HG02678 (cell line): ENCODE measurements around the gene DGCR8.
A peak's percentile ranks its signal among the peaks of the same experiment; 100 is the strongest.

Experiments used
- ATAC-seq: cut with Tn5 transposase; IDR thresholded peaks from one replicate; pipeline ENCODE4 v1.9.1; 2021; ENCODE audit warnings: mild to moderate bottlenecking, moderate library complexity; ENCODE audit not compliant: unreplicated experiment

DGCR8 gene

DNA sequence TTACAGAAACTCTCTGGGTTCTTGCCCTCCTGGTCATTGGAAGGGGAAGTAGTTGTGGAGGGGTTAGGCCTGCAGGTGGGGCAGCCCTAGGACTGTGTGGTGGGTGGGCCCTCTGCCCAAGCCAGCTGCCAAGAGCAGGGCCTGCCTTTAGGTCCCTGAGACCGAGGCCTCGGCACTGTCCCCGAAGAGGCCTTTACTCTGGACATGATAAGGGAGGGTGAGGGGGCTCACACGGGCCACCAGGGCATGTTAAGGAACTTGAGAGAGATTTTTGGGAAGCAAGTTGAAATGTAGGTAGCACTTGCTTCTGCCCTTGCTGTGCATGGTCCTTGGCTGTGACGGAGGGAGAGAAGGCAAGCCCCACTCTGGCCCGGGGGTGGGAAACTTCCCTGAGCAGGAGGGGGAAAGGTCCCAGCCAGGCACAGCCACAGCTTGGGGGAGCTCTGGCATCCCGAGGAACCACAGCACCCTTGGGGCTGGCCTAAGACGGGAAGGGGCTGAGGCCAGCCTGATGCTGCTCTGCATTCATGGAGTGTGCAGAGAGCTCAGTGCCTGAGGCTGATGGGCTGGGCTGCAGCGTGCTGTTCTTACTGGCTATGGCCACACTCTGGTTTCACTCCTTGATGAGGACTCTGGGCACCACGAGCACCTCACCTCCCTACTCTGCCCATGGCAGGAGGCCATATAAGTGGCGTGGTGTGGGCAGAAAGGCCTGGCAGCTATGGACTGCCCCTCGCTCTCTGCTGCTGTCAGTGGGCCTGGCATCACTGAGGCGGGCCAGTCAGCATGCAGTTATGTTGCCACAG is 28.1 kb downstream of the DGCR8 start:
- no peak for ATAC-seq

GRCh38 chr22:20108757-20109230 is 28.8 kb downstream of the DGCR8 start:
- no peak for ATAC-seq

DNA sequence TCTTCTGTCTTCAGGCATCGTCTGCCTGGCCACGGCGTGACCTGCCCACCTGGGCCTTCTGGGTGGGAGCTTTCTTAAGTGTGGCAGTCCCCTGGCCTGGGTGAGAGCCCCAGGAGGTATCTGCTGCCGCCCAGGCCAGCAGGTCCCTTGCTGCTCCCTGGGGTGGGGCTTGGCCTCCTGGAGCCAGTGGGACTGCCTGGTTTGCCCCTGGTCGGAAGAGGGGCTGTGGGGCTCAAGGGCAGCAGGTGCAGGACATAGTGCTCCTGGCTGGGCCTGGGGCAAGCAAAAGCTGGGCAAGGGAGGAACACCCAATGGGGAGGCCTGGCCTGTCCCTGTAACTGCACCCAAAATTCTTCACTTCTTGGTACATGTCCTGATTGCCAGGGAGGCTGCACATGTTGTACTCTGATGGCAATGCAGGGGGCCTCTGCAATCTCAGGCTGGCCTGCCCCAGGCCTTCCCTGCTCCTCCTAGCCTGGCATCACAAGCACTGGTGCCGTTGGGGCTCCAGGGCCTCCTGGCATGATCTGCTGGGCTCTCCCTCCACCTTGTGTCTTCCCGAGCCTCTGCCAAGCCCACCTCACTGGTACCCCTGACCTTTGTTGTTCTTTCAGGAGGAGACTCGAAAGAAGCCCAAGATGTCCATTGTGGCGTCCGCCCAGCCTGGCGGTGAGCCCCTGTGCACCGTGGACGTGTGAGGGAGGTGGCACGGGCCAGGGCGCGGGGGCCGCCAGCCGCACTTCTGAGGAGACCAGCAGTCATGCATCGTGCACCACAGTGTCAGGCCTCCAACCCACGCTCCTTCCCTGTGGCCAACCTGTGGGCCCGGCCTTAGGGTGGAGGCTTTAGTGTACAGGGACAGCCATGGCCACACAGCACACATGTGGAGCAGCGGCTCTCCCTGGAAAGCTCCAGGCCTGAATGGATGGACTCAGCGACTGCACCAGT is 29.6 kb downstream of the DGCR8 start:
- ATAC-seq, result no peak

DNA sequence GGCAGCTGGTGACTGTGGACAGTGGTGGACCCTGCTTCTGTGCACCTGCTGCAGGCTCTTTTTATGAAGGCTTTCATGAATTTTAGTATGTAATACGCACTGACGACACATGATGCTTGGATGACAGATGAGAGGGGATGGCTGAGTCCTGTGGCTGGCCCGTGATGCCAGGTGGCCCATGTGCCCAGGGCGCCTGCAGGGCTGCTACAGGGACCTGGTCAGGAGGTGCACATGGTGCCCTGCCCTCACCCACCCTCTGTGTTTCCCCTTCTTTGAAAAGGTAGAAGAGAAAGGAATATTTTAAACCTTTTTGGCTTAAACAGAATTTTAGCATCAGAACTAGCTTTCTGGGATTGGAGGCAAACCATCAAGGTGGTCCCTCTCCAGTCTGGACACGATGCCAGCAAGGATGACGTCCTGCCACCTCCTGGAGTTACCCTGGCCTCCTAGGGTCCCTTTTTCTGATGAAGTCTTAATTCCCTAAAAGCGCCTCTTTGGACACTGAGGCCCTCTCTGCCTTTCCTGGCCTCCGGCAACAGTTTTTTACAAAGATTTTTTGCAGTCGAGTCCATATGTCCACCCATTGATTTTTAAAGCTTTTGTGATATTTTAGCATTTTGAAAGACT is 30.4 kb downstream of the DGCR8 start:
- no peak for ATAC-seq

GRCh38 chr22:20111045-20111688 is 31.1 kb downstream of the DGCR8 start:
- no peak for ATAC-seq

DNA sequence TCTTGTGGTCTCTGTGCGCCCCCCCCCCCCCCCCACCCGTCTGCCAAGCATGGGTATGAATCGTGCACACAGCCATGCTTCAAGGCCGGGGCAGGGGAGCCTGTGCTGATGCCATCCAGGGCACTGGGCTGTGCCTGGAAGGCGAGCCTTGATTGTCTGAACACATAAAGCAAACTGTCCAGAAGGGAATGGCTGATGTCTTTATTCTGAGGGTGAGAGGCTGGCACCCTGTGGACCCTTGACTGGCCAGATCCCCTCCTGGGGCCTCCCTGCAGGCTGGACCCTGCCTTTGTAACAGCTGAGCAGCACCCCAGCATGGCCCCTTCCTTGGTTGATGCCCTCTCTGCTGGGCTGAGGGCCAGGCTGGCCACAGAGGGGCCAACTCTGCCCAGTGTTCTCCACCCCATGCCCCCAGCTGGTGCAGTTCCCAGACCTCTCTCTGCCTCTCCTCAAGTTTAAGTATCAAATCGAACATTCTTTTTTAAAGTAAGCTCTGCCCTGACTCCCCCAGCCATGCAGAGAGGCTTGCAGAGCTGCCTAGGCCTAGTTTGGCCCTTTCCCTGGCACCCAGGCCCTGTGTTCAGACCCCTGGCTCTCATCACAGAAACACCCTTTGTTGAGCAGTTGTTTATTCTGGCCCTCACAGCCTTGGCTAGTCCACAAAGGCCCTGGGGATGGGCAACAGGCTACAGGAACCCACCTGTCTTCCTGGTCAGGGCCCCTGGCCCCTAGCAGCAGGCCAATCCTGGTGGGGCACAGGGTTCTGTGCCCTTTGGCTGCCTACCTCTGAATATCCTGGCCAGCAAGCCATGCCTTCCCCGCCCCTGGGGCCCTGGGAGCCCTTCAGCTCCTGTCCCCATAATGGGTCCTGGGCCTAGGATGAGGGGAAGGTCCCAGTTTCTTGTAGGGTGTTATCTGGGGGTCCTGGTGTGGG is 31.9 kb downstream of the DGCR8 start:
- no peak for ATAC-seq

DNA sequence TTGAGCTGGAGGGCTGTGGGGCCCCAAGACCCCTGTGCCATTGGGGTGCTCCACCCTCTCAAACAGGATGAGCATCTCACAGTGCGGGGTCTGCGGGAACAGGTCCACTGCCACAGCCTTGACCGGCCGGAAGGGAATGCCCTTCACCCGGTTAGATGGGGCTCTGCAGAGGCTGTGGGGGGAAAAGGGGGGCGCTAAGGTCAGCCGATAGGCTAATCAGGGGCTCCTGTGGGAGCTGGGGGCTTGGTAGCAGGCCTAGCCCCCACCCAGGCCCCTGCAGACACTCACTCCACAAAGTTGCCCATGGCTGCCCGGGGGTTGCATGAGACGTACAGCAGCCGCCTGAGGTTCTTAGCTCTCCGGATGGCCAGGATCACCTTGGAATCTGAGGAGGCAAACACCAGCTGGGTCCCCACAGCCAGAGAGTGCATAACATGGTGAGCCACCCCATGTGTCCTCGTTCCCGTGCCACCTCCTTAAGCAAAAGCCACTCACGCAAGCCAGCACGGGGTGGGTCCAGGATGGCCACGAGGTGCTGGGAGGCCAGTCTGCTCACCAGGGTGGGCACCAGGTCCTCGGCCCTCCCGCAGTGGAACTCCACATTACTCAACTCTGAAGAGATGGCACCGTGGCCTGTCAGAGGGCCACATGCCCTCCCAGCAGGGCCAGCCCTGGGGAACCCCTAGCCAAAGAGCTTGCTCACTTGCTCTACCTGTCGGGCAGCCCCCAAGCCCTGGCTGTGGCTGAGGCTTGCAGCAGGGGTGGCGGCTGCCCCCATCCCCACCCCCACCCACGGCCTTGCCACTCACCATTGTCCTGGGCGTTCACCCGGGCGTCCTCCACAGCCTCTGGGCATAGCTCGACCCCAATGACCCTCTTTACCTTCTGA is 32.8 kb downstream of the DGCR8 start:
- ATAC-seq, result no peak

- ATAC-seq, result no peak
These were observed 33.7 kb downstream of the DGCR8 start for GRCh38 chr22:20113551-20114310.

DNA sequence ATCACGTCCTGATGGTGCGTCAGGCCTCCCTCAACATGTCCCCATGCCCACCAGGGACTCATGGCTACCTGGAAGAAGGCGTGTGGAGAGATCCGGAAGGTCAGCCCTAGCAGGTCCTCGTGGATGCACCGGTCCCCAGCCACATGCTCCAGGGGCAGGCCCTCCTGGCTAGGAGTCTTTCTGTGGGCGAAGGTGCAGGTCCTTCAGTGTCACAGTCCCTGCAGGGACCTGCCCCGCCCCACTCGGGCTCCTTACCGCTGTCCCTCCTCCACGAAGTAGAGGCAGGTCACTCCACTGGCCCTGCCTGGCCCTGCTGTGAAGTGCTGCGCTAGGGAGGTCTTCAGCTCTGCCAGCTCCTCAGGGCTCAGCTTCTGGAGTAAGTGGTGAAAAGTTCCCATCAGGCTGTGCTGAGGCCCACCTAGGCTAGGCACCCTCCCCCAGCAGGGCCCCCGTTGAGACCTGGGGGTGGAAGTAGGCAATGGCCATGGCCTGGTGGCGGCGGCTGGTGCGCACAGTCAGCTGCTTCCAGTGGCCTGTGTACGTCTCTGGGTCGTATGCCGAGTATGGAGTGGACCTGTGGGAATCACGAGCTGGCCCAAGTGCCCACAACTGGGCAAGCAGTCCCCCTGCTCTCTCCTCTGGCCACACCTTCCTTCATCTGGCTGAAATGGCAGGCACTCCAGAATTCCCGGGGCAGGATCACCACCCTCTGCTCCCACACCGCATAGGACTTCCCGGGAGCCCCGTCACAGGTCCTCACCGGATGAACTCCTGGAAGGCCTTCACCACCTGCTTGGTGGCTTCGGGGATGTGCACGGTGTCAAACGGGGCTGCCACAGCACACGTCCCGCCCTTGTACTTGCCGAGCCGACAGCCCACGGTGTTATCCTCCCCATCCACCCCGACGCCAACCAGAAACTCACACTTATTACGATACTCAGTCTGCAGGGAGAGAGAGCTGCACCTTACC is 34.8 kb downstream of the DGCR8 start:
- no peak for ATAC-seq

- no peak for ATAC-seq
These were observed 35.8 kb downstream of the DGCR8 start, which contains the start of gene RANBP1 for GRCh38 chr22:20115691-20116375. RANBP1 (plus strand) TSS chr22:20116104; CDS start chr22:20116185, 81 bp downstream.

GRCh38 chr22:20116376-20116950 is 36.4 kb downstream of the DGCR8 start:
- ATAC-seq, result no peak

DNA sequence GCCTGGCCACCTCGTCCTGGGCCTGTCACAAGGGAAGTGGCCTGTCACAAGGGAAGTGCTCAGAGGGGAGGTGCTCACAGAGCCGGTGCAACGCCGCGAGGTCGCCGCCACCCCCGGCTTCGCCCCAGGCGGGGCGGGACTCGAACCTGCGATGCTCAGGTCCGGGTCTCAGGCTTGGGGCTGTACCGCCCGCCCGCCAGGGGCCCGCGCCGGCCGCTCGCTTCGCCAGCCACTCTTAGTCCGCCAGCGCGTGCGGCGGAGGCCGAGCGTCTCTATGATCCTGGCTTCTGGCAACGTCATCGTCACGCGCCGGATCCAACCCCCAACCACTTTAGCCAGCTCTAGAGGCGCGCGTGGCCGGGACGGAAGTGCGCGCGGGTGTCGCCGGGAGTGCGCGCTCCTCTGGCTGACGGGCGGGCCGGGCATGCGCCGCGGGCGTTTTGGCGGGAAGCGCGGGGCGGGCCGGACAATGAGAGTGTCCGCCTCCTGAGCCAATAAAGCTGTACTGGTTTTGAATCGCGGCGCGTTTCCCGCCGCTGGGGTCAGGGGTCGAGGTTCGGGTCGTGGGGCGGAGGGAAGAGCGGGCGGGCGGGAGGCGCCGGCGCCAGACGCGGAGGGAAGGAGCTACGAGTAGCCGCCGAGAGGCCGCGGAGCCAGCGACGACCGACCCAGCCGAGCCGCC is 37.1 kb downstream of the DGCR8 start, which contains the start of gene TRMT2A:
Gene TRMT2A (minus strand): TSS at position 276 of the 682 bp plus-strand sequence. CDS start 320 bp downstream, outside the sequence.
- ATAC-seq, result peak; percentile 77

DNA sequence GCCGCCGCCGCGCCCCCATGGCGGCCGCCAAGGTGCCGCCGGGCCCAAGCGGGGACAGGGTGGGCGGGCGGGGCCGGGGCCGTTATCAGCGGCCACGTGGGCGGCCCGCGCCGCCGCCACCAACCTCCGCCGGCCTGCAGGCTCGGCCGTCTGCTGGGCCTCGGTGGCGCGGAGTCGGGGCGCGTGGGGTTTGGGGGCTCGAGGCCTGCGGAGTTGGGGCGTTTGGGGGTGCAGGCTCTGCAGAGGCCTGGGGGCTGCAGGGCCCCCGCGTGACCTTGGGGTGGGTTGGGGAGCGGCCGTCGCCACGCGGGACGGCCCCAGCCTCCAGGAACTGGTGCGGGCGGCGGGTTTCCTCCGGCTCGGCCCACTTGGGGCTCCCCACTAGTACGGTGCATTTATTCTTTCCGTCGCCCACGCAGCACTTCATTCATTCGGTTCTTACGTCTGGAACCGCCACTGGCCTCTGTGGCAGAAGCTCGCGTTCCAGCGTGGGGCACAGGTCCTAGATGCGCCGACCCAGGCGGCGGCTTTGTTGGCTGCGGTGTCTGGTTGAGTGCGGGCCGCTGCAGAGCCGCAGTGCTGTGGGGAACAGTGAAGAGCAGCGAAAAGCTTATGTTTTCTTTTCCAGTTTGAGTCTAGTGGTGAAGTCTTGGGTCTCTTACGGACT is 37.7 kb downstream of the DGCR8 start:
- peak; percentile 14 for ATAC-seq

- no peak for ATAC-seq
These were observed 38.4 kb downstream of the DGCR8 start for GRCh38 chr22:20118300-20119020.
